Urinary bladder (tissue), 4 donors: ENCODE measurements around the gene AKR1C8. TPM values are rescaled to one million over a fixed set of nuclear protein-coding genes. Genes with fewer than 3 reads are reported as not detected.
"Not testable (repeated sequence)": the region's sequence is repeated elsewhere in the genome, so short reads cannot be mapped to it uniquely, and the experiment has no call there.

Experiments used
- DNase-seq: peaks from one replicate; pipeline ENCODE4 v3.0.0-alpha.2; 2015; ENCODE audit errors: extremely low spot score
- H3K27ac ChIP-seq: one replicate; pipeline ENCODE4 v1.5.1; 2013; ENCODE audit warnings: low read depth, mild to moderate bottlenecking, moderate library complexity
- H3K36me3 ChIP-seq: one replicate; pipeline ENCODE4 v1.6.1; 2013; ENCODE audit warnings: mild to moderate bottlenecking, moderate library complexity; ENCODE audit not compliant: insufficient read depth
- H3K4me1 ChIP-seq: one replicate; pipeline ENCODE4 v1.6.1; 2013; ENCODE audit warnings: mild to moderate bottlenecking, moderate library complexity; ENCODE audit not compliant: insufficient read depth
- H3K4me3 ChIP-seq: one replicate; pipeline ENCODE4 v1.5.1; 2013; ENCODE audit warnings: low read depth, low read length
- WGBS: extraction: QIAGEN DNeasy Blood & Tissue Kit; methylation state at CpG from one replicate; pipeline ENCODE4 v1.1.7; 2013; 5-methylcytosine and 5-hydroxymethylcytosine counted together
- polyA plus RNA-seq: library from polyadenylated mRNA; stranded (reverse); fragments of 200-250 nt; gene quantifications from one replicate; pipeline ENCODE4 v1.2.3, GENCODE V29; 2013
- total RNA-seq: library from RNA; depleted of rRNA; stranded (reverse); fragments of >200 nt; gene quantifications from one replicate; pipeline ENCODE4 v1.2.3, GENCODE V29; 2014
- donor health status: healthy with polysubstance abuse.
- donor health status: healthy.

AKR1C8 gene
- total and polyA plus RNA-seq, 2 donors, result not detected

DNA sequence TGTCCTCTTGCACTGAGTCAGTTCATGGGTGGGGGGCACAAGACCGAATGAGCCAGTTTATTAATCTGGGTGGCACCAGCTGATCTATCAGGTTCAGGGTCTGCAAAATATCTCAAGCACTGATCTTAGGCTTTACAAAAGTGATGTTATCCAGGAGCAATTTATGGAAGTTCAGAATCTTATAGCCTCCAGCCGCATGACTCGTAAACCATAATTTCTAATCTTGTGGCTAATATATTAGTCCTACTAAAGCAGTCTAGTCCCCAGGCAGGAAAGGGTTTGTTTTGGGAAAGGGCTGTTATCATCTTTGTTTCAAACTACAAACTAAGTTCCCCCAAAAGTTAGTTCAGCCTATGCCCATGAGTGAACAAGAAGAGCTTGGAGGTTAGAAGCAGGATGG, 33.9 kb downstream of the AKR1C8 start:
- Histone ChIP-seq H3K4me1 (no peaks in the 10 kb centered on the region), H3K4me3 (no peak overlapping the region), H3K36me3 (no peaks in the 10 kb centered on the region), H3K27ac (no peak overlapping the region)
- 91% methylated on average over 3 of the region's 3 CpGs for WGBS
- no peak for DNase-seq

DNA sequence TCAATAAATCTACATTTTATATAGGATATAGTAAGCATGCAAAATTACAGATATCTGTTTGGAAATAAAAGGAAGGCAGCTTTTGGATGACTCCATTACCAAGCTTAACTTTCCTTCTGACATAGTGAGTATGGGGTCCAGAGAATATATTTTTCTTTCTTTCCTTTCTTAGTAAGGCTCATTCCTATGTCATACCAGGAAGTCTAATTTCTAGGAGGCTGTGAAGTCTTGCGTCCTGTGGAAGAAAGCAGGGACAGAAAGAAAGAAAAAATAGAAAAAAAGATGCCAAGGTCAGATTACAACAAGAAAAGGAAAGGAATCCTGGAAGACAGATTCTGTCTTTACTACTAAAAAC, 36.3 kb downstream of the AKR1C8 start:
- H3K4me1 ChIP-seq, result no peaks in the 10 kb centered on the region
- no peak for DNase-seq
- peak overlapping the region; percentile 10 for H3K27ac ChIP-seq
- no peaks in the 10 kb centered on the region for H3K36me3 ChIP-seq
- 56% methylated on average over 1 of the region's 1 CpG for WGBS
- H3K4me3 ChIP-seq, result no peak overlapping the region

DNA sequence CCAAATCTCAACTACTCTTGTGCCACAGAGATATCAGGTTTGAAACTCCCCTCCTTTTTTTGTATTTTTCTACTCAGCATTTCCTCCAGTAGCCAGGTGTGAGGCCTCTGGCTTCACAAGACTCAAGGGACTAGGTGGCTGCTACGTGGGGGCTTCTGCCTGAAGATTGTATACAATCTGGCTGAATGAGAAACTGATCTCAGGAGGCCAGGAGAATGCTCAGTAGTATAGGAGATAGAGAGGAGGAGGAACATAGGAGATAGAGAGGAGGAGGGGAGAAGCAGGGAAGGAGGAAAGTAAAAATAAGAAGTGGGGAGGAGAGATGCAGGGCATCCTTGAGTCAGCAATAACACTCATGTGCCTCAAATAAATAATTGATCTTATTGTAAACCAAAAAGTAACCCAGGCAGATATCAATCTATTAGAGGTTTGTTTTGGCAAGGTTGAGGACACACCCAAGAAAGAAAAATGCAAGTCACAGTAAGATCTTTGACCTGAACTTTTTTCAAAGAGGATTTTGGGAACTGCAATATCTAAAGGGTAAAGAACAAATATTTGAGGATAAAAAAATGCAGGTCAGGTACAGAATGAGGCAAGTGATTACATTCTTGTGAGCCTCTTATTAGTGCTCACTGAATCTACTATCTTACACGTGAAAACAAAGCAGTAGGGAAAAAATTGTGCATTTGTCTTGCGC, 36.8 kb downstream of the AKR1C8 start:
- Histone ChIP-seq H3K36me3 (no peaks in the 10 kb centered on the region), H3K4me1 (no peaks in the 10 kb centered on the region), H3K27ac (peak overlapping the region; percentile 10), H3K4me3 (no peak overlapping the region)
- WGBS, result 50% methylated on average over 3 of the region's 3 CpGs
- no peak for DNase-seq

- WGBS, result 71% methylated on average over 5 of the region's 5 CpGs
- DNase-seq, result no peak
- Histone ChIP-seq H3K36me3 (no peaks in the 10 kb centered on the region), H3K4me1 (no peaks in the 10 kb centered on the region), H3K27ac (no peak overlapping the region), H3K4me3 (no peak overlapping the region)
Measured at GRCh38 chr10:5147255-5147980, 37.5 kb downstream of the AKR1C8 start.

GRCh38 chr10:5146920-5147254, 38.1 kb downstream of the AKR1C8 start:
- no peak overlapping the region for H3K27ac ChIP-seq
- H3K4me3 ChIP-seq, result no peak overlapping the region
- H3K4me1 ChIP-seq, result no peaks in the 10 kb centered on the region
- no peaks in the 10 kb centered on the region for H3K36me3 ChIP-seq
- 75% methylated on average over 5 of the region's 5 CpGs for WGBS
- no peak for DNase-seq

GRCh38 chr10:5143137-5143536, 41.8 kb downstream of the AKR1C8 start:
- 62% methylated on average over 5 of the region's 5 CpGs for WGBS
- H3K4me1 ChIP-seq, result no peaks in the 10 kb centered on the region
- H3K4me3 ChIP-seq, result no peak overlapping the region
- no peak for DNase-seq
- H3K36me3 ChIP-seq, result no peaks in the 10 kb centered on the region
- H3K27ac ChIP-seq, result no peak overlapping the region

DNA sequence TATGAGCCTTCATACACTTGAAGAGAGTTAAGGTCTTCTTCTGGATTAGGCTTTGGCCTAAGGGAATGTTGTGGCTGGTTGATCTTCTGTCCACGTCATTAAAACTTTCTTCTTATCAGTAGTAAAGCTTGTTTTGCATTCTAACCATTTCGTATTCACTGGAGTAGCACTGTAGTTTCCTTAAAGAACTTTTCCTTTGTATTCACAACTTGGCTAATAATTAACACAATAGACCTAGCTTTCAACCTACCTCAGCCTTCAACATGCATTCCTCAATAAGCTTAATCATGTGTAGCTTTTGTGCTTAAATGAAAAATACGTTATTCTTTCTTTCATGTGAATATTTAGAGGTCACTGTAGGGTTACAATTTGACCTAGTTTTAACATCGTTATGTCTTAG, 42.8 kb downstream of the AKR1C8 start:
- DNase-seq, result no peak
- H3K36me3 ChIP-seq, result no peaks in the 10 kb centered on the region
- H3K27ac ChIP-seq, result no peak overlapping the region
- H3K4me3 ChIP-seq, result no peak overlapping the region
- H3K4me1 ChIP-seq, result no peaks in the 10 kb centered on the region
- 50% methylated on average over 4 of the region's 4 CpGs for whole genome bisulfite sequencing

DNA sequence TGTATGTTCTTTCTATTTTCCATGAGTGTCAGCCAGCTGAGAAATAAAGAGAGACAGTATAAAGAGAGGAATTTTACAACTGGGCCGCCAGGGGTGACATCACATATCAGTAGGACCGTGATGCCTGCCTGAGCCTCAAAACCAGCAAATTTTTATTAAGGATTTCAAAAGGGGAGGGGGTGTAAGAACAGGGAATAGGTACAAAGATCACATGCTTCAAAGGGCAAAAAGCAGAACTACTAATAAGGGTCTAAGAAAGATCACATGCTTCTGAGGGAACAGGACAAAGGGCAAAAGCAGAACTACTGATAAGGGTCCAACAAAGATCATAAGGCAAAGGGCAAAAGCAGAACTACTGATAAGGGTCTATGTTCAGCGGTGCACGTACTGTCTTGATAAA, 47.3 kb downstream of the AKR1C8 start:
- H3K27ac ChIP-seq, DNase-seq, H3K4me1 ChIP-seq, H3K36me3 ChIP-seq, H3K4me3 ChIP-seq: not testable (repeated sequence)
- WGBS, result 67% methylated on average over 4 of the region's 4 CpGs

DNA sequence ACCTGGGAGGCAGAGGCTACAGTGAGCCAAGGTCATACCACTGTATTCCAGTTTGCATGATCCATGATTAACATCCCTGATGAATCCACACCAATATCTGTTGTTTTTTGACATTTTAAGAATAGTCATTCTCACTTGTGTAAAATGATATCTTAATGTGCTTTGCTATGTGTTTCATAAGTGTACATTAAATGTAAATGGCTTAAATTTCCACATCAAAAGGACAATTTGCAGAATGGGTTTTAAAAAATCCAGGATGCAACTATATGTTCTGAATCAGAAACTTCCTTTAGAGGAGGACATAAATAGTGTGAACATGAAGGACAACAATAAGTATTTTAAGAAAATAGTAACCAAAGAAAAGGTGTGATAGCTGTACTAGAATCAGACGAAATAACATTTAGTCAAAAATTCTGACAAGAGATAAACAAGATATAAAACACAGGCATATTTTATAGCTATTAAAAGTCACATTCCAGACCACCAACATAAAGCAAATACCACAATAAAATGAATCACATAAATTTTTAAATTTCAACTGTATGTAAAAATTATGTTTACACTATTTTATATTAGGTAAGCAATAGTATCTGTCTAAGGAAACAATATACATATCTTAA, 48.4 kb downstream of the AKR1C8 start:
- Histone ChIP-seq H3K4me3 (no peak overlapping the region), H3K4me1 (no peaks in the 10 kb centered on the region), H3K27ac (no peak overlapping the region), H3K36me3 (no peaks in the 10 kb centered on the region)
- 80% methylated on average over 1 of the region's 1 CpG for WGBS
- DNase-seq, result no peak

DNA sequence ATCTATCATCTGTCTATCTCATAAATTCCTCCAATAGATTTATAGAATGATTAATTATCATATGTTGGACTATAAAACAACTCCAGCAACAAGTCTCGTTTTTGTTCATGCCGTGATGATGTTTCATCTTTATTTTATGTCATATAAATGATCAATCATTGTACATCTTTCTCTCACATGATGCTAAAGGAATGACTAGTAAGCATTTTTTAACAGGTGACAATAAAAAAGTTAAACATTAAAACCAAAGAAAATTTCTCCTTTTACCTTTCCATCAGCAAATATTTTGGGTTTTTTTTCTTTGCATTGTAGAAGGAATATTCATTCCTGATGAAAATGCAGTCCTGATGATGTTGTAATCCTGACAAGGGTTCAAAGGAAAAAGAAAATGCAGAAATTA, 49.4 kb downstream of the AKR1C8 start:
- WGBS, result 75% methylated on average over 2 of the region's 2 CpGs
- H3K4me3 ChIP-seq, result no peak overlapping the region
- no peaks in the 10 kb centered on the region for H3K4me1 ChIP-seq
- no peak for DNase-seq
- no peaks in the 10 kb centered on the region for H3K36me3 ChIP-seq
- no peak overlapping the region for H3K27ac ChIP-seq

DNA sequence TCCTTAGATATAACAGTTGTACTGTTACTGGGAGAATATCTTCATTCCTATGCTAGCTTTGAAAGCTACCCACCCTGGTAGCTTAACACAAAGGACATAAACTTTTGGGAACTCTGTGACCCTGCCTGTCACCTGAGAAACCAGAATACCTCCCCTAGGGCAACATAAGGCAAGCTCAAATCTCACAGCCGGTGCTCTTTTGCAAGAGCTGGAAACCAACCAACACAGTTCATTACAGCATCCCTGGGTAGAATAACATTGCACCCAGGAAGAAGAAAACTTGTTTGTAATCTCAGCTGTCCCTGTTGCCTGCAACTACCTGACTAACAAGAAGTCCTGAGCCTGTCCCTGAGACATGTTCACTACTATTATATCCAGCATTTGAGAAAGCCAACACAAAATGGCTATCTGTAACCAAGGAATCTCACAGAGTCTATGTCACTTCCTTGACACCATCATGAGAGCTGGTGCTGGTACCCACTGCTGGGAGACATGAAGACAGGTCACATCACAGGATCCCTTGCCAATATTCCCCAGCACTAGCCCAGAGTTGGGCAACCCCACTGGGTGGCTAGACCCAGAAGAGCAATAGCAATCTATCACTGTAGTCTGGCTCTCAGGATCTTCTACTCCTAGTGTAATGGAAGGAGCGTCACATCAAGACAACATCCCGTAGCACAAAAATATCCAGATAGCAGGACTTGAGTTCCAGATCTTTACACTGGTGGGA, 59.5 kb downstream of the AKR1C8 start:
- no peaks in the 10 kb centered on the region for H3K4me1 ChIP-seq
- H3K27ac ChIP-seq, result no peak overlapping the region
- DNase-seq, result no peak
- no peaks in the 10 kb centered on the region for H3K36me3 ChIP-seq
- H3K4me3 ChIP-seq, result no peak overlapping the region
- 69% methylated on average over 3 of the region's 3 CpGs for WGBS

GRCh38 chr10:5123886-5124285, 61.1 kb downstream of the AKR1C8 start:
- no peak overlapping the region for H3K4me3 ChIP-seq
- H3K27ac ChIP-seq, result no peak overlapping the region
- no peaks in the 10 kb centered on the region for H3K36me3 ChIP-seq
- no peak for DNase-seq
- no peaks in the 10 kb centered on the region for H3K4me1 ChIP-seq

GRCh38 chr10:5119997-5120396, 65.0 kb downstream of the AKR1C8 start:
- WGBS, result 87% methylated on average over 5 of the region's 5 CpGs
- not testable (repeated sequence) for H3K36me3 ChIP-seq, H3K4me1 ChIP-seq, H3K4me3 ChIP-seq, DNase-seq, H3K27ac ChIP-seq

GRCh38 chr10:5117026-5117425, 67.9 kb downstream of the AKR1C8 start:
- Histone ChIP-seq H3K4me1 (no peaks in the 10 kb centered on the region), H3K27ac (no peak overlapping the region), H3K4me3 (no peak overlapping the region), H3K36me3 (no peaks in the 10 kb centered on the region)
- WGBS, result 60% methylated on average over 3 of the region's 3 CpGs
- no peak for DNase-seq
